GM18505 (cell line): ENCODE results near the gene KCNJ5.

ENCODE experiments used
- ATAC-seq: cut with Tn5 transposase; IDR thresholded peaks from one replicate; pipeline ENCODE4 v1.9.1; 2021; ENCODE audit not compliant: unreplicated experiment
- POLR2A ChIP-seq: IDR thresholded peaks from 4 replicates; pipeline ENCODE4 v1.6.1; 2011; ENCODE audit warnings: borderline replicate concordance; ENCODE audit not compliant: insufficient read depth, insufficient read length; ENCODE audit errors: extremely low read depth

KCNJ5 gene

DNA sequence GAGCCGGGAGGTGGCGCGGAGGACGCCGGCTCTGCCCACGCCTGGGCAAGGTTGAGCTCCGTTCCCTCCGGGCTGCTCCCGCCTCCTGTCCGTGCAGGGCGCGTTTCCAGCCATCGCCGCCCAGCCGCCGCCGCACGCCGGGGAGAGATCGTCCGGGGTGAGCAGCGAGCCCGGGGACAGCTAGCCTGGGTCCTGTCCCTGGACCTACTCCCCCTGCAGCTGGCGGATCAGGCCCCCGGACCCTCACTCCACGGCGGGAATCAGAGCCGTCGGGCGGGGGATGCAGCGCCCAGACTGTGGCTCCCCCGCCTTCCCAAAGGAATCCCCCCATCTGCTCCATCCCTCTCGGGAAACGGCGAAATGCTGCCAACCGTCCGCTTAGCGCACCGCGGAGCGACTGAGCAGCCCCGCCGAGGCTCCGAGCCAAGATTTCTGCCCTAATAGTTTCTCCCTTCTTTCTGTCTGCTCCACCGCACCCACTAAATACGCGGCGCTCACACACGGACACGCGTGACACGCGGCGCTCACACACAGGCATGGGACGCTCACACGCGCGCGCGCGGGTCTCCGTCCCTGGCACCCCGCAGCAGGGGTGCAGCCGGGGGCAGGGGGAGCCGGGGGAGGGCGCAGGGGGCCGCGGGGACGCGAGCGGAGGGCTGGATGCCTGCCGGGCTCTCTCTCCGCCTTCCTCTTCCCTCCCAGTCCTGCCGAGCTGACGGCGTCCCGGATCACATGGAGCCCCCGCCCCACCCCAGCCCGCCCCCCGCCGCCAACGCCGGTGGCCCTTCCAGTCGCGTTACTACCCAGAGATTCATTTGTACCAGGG lies at the start of gene KCNJ5:
TSS of gene KCNJ5 (plus strand) at position 814 of the 826 bp plus-strand sequence. CDS start 19,918 bp downstream, outside the sequence.
- no peak for ATAC-seq
- TF ChIP-seq POLR2A = no peak

DNA sequence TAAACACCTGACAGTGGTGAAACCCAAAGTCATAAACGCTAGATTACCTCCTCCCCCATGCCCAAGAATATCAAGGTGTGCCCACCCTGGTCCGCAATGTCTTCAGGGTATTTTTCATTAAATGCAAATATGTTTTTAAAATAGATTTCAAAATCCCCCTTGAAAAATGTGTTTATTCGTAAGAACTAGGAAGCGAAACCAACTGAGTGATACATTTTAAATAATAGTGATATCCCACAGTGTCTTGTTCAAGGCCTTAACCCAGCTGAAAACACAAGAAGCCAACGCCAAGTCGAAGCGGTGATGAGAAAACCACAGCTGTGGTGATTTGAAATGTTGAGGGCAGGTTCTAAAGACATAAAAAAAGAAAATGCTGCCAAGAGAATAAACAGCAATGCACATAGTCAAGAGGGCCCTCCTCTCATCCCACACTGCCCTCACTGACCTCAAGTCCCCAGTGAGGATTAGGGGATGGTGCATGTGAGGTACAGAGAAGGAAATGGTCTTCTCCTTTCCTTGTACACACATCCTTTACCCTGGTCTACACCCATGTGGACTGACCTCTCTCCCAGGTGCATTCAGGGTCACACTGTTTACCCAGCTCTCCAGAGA lies 49.6 kb upstream of the KCNJ5 start:
- peak; percentile 66 for ATAC-seq
- no peak for TF ChIP-seq POLR2A

DNA sequence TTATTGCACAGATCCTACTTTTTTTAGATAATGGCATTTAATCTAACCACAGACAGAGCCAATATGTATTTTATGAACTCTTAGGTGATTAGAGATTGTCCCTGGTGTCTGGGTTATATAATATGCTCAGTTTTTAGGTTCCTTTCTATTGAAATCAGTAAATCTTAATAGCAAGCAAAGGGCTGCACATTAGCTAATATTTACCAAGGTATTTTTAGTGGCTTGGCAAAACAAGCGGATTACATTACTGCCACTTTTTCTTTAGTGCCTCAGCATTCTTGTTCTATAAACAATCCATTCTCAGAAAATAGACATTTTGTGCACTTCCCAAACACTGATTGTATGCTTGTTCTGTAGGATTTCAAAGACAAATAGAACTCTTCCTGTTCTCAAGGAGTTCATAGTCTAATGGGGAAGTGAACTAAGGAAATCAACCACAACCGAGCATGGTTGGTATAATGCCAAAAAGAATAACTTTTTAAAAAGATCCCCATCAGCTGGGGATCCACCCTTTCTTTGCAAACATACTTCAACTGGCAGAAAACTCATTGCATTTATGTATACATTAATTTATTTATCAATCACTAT lies 47.9 kb upstream of the KCNJ5 start:
- no peak for TF ChIP-seq POLR2A
- ATAC-seq = no peak

DNA sequence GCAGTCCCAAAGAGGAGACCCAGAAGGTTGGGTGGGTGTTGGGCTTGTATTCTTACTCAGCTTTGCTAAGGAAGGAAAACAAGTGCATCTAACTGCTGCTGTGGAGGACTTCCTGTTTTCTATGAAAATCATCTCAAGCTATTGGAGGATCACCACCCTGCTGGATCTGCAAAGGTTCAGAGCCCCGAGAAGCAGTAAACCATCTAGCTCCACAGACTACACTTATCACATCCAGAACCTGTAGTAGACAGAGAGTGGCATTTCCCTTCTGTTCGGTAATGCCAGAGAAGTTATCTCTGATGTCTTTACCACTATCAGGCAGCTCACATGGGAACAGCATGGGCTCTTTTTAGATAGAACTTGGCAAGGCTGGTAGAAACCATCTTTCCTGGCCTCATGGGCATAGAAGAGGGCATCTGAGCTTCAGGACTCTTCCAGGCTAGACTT lies 45.8 kb upstream of the KCNJ5 start:
- ATAC-seq = no peak
- no peak for TF ChIP-seq POLR2A

DNA sequence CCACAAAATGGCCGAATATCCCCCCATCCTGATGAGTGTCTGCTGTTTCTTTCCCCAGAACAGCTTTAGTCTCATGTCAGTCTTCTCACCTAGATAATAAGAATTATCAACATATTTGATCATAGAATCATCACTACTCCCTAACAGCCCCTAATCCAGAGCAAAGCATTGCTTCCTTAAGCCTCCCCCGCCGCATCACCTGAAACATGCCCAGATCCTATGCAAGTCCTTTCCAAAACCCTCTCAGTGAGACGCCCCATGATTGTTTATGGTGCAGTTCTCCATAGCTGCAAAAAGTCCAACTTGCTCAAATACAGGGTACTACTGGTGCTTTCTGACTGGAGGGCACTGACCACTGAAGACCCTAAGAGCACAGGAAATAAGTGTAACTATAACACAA lies 44.2 kb upstream of the KCNJ5 start:
- TF ChIP-seq POLR2A = no peak
- ATAC-seq = no peak

DNA sequence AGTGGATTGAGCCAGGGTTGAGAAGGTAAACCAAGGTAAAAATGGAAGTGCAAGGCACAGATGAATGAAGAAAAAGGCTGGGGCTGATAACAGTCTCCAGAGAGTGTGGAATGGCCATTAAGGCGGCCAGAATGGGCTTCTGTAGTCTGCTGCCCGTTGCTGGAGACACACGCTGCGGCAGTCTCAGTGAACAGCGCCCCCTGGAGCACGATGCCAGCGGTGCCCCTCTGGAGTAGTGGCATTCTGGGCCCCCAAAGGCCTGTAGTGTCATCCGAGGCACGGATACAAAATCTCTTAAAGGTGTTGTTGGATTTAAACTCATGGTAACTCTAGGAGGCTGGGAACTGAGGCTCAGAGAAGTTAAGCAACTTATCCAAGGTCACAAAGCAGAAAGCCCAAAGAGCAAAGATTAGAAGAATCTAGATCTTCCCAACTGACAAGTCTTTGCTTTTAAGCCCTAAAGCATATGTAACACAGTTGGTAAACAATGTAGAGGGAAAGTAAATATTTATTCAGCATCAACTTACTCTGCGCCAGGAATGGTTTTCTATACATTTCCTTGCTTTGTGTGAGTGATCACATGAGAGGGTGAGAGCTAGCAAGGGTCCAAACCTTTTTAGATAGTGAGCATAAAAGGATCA lies 42.2 kb upstream of the KCNJ5 start:
- no peak for TF ChIP-seq POLR2A
- peak; percentile 81 for ATAC-seq

DNA sequence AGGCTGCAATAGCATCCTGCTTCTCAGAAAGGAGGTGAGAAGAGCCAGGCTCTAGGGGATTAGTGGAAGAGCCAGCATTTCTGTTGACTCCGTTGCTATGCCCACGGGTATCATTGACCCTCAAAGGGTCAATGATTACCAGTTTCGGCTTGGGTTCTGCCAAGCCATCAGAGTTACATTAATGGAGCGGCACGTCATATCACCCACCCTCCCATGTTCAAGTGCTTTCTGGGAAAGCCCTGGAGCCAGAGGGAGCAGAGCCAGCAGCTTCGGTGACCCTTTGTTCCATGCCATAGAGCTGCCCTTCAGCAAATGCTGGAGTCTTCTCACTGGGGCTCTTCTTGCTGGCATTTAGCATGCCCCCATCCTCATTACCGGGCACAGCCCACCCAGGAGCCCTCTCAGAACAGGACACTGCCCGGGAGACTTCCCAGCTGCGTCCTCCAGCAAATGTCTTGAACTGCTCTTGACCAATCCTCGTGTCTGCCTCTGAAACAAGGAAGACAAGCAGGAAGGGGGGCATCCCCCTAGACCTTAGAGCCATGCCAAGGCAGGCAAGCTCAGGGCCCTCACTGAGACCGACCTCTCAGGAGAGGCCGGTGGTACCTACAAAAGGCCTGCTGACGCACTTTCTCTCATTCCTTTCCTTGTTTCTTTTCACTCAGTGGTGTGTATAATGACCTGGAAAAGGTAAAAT lies 38.7 kb upstream of the KCNJ5 start:
- no peak for TF ChIP-seq POLR2A
- ATAC-seq = no peak

DNA sequence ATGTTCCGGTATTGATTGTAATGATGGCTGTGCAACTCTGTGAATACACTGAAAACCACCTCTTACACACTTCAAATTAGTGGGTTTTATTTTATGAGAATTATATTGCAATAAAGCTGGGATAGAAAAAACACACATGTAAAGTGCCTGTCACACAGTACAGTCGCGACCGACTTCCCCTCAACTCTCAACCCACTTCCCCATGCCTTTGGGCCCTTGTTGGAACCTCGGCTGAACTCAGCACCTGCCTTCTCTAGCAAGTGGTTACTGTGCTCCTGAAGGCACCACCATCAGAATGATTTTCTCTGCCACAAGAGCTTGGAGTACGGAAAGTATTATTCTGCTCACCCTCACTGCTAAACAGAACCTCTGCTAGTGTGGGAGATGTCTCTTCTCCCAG lies 37.6 kb upstream of the KCNJ5 start:
- ATAC-seq = no peak
- TF ChIP-seq POLR2A = no peak

DNA sequence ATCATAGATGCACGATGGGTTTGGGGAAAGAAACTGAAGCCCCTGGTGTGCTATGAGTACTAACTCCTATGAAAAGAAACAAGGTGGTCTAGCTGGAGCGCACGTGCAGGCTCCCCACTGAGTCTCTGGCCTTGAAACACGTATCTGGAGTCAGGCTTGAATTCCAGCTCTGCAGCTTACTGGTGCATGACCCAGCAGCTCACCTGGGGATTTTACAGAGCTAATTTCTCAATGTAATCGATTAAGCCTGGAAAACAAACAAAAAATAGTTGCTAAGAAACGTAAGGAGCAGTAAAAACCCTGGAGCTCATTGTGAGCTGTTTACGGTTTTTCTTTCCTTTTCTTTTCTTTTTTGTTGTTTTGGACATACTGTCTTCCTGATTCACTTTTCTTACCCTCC lies 36.3 kb upstream of the KCNJ5 start:
- no peak for ATAC-seq
- no peak for TF ChIP-seq POLR2A

DNA sequence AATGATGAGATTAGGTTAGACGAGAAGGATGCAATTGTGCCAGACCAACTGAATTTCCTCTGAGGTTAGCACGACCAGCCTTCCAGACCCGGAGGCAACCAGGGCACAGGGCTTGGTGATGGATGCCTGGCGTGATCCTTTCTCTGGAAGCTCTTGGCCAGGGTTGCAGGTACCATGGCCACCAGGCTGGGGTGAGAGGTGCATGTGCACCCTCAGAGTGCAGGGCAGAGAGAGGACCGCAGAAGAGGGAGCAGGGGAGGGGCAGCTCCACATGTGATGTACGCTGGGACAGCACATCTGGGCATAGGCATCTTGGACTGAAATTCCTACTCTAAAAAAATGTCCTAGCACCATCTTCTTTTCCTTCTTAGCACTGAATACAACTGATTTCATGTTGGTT lies 34.9 kb upstream of the KCNJ5 start:
- ATAC-seq = no peak
- TF ChIP-seq POLR2A = no peak

DNA sequence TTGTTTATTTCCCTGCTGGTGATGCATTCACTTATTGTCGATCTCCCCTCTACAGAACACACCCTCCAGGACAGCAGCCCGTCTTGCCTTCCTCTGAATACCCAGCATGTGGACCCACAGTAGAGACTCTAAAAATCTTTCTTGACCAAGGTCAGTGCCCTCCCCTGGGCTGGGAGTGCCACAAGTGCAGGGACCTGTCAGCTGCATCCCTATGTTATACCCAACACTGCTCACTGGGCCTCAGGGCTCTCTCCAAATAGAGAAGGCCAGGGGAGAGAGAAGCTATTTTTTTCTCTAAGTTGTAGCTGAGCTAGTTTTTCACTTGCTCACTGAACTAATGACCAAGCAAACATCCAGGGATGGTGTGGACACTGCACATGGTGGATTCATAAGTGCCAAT lies 33.8 kb upstream of the KCNJ5 start:
- no peak for ATAC-seq
- TF ChIP-seq POLR2A = no peak

DNA sequence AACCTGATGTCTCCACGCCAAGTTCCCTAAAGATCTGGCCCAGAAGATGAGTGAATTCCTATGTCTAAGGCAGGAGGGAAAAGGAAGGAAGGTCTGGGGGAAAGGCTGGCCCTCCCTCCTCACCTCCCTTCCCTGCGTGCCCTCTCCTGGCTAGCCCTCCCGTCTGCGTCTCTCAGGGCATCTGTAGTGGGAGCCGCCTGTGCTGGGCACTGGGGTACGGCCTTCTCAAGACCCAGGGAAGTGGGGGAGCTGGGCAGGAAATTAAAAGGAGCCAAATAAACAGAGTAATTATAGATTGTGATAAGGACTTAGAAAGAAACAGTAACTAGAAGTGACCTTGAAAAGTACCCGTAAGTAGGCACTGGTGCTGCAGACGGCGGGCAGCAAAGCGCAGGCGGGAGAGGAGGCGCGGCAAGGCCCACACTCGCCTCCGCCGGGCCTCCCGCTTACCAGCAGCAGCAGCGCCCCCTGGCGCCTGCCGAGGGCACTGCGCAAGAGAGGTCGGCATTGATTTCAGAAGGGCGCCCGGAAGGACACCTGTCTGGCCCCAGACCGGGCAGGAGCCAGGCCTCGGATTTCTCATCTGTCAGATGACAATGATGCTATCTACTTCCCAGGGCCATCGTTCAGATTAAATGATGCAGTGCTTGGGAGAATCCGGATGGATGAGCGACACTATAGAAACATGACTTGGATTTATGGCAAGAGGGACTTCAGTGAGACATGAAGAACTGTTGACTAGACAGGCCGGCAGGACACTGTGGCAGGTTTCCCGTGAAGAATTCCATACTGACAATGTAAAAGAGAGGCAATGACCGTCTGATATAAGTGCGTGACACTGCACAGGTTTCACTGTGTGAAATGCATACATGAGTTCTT lies 31.4 kb upstream of the KCNJ5 start:
- peak; percentile 91 for ATAC-seq
- no peak for TF ChIP-seq POLR2A

DNA sequence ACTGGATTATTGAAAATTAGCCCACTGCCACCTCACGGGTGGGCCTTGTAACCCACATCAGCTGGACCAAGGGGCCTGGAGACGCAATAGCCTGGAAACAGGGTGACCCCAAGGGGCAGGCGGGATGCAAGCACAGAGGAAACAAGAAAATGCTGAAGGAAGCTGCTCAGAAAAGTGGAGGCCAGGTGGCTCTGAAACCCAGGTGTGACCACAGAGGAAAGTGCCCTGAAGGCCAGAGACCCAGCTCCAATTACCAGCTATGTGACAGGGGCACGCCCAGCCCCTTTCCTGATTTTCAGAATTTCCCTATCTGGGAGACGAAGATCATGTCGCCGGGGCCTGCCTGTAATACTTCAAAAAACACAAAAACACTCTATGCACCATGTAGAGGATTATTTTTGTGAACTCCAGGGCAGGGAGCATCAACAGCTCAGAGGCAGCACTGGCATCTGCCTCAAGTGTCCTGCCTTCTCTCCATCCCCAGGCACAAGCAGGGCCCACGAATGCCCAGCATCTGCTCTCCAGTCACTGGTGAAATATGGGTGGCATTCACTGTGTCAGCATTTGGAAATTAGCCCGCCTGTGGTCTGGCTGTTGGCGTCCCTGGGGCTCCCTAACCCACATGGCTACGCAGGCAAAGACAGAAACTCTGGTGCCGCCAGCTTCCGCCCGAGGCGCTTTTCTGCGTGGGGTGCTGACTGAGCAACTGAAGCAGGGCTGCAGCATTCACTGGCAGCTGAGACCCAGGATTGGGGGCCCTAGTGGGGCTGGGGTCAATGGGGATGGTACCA lies 30.4 kb upstream of the KCNJ5 start:
- no peak for ATAC-seq
- no peak for TF ChIP-seq POLR2A
